AG04450 (cell line): ENCODE data around the gene FBXO33. TPM values are rescaled to one million over a fixed set of nuclear protein-coding genes. Genes with fewer than 3 reads are reported as not detected.

Experiments
- CTCF ChIA-PET: fragments of 300-600, 350-600 bp; formaldehyde crosslinking; extraction: SDS; loops from one replicate; lab custom pipeline; 2022; ENCODE audit warnings: antibody characterized with exemption, inconsistent platforms; lab: Charles Lee
- POLR2A ChIA-PET: fragments of 350-600 bp; formaldehyde crosslinking; extraction: SDS; loops from one replicate; lab custom pipeline; 2021; ENCODE audit warnings: antibody characterized with exemption, inconsistent platforms; lab: Yijun Ruan, JAX
- DNase-seq: peaks from one replicate; pipeline ENCODE4 v3.0.0-alpha.2; 2011; ENCODE audit warnings: low read depth, low spot score
- H3K27ac ChIP-seq: one replicate; pipeline ENCODE4 v1.5.1; 2012; ENCODE audit warnings: low read depth, low read length, control low read depth
- H3K27me3 ChIP-seq: one replicate; pipeline ENCODE4 v1.6.0; 2012; ENCODE audit warnings: low read length; ENCODE audit not compliant: control insufficient read depth, insufficient read depth
- H3K4me3 ChIP-seq: 2 replicates; pipeline ENCODE4 v1.5.1; 2011; ENCODE audit warnings: mild to moderate bottlenecking, low read depth, low read length, control low read depth
- H3K9me3 ChIP-seq: 2 replicates; pipeline ENCODE4 v1.5.1; 2012; ENCODE audit warnings: low read length; ENCODE audit not compliant: control insufficient read depth, insufficient read depth
- CTCF ChIP-seq: IDR thresholded peaks from 2 replicates; pipeline ENCODE4 v1.5.1; 2011; ENCODE audit warnings: low read depth, low read length, control low read depth, inconsistent platforms
- polyA plus RNA-seq: library from polyadenylated mRNA; depleted of rRNA; stranded (reverse); fragments of >200 nt; gene quantifications from 2 replicates; pipeline ENCODE4 v1.2.3, GENCODE V29; 2011

Gene FBXO33
- polyA plus RNA-seq, 1 experiment = 12.6 TPM

DNA sequence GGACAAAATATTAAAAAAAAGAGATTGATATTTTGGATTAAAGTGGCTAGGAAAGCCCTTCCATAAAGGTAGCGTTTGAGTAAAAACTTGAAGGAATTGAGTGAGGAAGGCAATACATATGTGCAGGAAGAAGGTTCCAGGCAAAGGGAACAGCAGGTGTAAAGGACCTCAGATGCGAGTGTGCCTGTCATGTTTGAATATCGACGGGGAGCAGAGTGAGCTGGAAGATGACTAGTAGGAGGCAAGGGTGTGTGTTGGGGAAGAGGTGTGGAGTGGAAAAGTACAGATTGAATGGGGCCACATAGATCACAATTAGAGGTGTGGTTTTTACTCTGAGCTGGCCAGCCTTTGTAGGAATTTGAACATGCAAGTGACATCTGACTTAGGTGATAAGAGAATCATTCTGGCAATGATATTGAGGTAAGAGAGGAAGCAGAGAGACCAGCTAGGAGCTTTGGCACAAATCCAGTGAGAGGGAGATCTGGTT, 15.0 kb upstream of the FBXO33 start:
- Histone ChIP-seq H3K27me3 (no peaks in the 10 kb centered on the region), H3K4me3 (no peak overlapping the region), H3K9me3 (no peaks in the 10 kb centered on the region; the same call in 1 of the 2 replicates), H3K27ac (no peak overlapping the region)
- no peak for TF ChIP-seq CTCF
- POLR2A ChIA-PET = no interaction called here
- DNase-seq = no peak
- CTCF ChIA-PET = no interaction called here

DNA sequence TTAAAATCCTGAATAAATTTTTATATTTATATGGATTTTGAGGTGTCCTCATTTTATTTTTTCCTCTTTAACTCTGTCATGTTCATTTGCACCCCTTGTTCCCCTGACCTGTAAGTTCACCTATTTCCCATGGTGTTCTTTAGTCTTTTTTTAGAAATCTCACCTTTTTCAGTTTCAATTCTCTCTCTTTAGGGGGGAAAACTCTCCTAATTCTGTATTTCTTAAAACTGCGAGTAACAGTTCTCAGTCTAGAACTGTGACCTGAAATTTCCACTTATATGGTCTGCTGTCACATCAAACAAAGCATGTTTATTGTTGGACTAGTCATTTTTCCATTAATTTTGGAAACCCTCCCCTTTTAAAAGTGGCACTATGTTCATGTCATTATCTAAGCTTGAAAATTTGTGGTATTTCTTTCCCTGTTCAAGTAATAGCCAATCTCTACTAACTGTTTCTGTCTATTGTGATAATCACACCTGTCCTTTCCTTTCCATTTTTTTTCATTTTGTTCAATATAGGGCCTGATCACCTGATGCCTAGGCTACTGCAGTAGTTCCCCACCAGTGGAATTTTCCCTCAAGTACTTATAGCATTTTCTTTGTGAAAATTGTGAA, 14.0 kb upstream of the FBXO33 start:
- CTCF ChIA-PET = no interaction called here

DNA sequence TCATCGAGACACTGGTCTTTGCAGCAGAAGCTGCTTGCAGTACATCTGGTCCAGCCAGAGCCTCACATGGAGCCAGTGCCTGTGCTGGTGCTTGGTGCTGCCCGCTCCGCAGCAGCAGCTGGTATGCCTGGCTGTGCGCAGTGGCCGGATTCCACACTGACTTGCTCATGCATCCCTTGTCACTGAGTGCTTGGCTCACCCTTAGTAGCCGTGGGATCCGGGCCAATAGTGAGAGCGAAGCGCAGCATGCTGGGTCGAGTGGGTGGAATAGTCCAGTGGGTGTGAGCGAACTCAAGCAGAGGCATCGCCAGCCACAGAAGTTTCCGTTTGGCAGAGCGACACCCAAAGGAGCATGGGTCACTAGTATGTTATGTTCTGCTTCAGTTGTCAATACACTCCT, 10.1 kb upstream of the FBXO33 start:
- CTCF ChIA-PET = no interaction called here
- no peak for TF ChIP-seq CTCF
- no peaks in the 10 kb centered on the region for H3K27me3 ChIP-seq
- no peak overlapping the region for H3K4me3 ChIP-seq
- DNase-seq = no peak
- peaks cover 5% of the 10 kb centered on the region; the same call in 1 of the 2 replicates for H3K9me3 ChIP-seq
- H3K27ac ChIP-seq = no peak overlapping the region
- POLR2A ChIA-PET = interaction anchor here (0.9 kb wide), 1 partner anchor 10 kb away, joined by 4 read pairs; the partner anchor contains the start of gene FBXO33

More for the DNA sequence above, 14.0 kb upstream of the FBXO33 start:
- Histone ChIP-seq H3K9me3 (peaks cover 2% of the 10 kb centered on the region; the same call in 1 of the 2 replicates), H3K27ac (no peak overlapping the region), H3K4me3 (no peak overlapping the region), H3K27me3 (no peaks in the 10 kb centered on the region)
- POLR2A ChIA-PET = interaction anchor here (0.6 kb wide), 1 partner anchor 114 kb away, joined by 3 read pairs; no protein-coding TSS in a partner anchor
- TF ChIP-seq CTCF = no peak
- no peak for DNase-seq

DNA sequence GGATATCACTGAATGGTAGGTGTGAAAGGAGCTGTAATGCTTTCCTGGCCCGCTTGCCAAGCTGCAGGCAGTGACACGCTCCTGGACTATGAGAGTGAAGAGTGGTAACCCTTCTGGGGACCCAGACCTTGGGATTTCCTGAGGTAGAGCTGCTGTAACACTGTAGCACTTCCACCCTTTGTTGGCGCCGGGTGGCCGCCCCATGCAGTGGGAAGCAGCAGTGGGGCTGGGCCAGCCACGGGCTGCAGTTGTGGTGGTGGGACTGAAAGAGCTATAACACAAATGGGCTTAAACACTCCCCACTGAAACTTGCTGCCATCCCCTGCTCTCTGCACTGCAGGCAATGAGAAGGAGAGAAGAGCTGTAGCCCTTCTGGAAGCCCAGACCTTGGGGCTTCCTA, 9.6 kb upstream of the FBXO33 start:
- TF ChIP-seq CTCF = no peak
- Histone ChIP-seq H3K9me3 (peaks cover 5% of the 10 kb centered on the region; the same call in 1 of the 2 replicates), H3K27ac (no peak overlapping the region), H3K27me3 (no peaks in the 10 kb centered on the region), H3K4me3 (no peak overlapping the region)
- CTCF ChIA-PET = no interaction called here
- DNase-seq = no peak
- POLR2A ChIA-PET = interaction anchor here (0.9 kb wide), 1 partner anchor 10 kb away, joined by 4 read pairs; the partner anchor contains the start of gene FBXO33

DNA sequence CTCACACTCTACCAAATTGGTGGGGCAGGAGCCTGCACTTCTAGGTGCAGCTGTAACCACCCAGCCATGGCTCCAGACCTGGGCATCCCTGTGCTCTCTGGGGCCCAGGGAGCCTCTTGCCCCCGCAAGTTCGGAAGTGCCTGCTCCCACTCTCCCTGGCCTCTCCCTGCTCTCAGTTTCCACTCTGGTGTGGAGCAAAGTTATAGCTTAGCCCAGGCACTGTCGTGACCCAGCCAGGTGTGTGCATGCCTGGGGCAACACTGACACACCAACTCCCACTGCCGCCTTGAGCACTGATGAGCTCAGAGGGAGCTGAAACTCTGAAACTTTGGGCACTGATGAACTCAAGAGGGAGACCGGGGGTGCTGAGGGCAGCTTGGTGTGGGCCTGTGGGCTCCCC, 8.7 kb upstream of the FBXO33 start:
- Histone ChIP-seq H3K9me3 (peaks cover 5% of the 10 kb centered on the region; the same call in 1 of the 2 replicates), H3K27ac (no peak overlapping the region), H3K4me3 (no peak overlapping the region), H3K27me3 (no peaks in the 10 kb centered on the region)
- ChIA-PET POLR2A (no interaction called here), CTCF (no interaction called here)
- no peak for DNase-seq
- TF ChIP-seq CTCF = no peak
